Astrocyte (in vitro differentiated cells and primary cell): ENCODE results near the gene PCDH12. TPM values are rescaled to one million over a fixed set of nuclear protein-coding genes. Genes with fewer than 3 reads are reported as not detected.
"Not testable (repeated sequence)": the region's sequence is repeated elsewhere in the genome, so short reads cannot be mapped to it uniquely, and the experiment has no call there.

Source experiments
- DNase-seq: peaks from one replicate; pipeline ENCODE4 v3.0.0-alpha.2; 2010; ENCODE audit warnings: low read depth
- FAIRE-seq: peaks from 2 replicates; lab custom pipeline; 2011; peaks lifted over from hg19 to GRCh38; lab: Jason Lieb, UNC
- H2AFZ ChIP-seq: 2 replicates; pipeline ENCODE4 v1.6.0; 2012; ENCODE audit warnings: low read depth, low read length, inconsistent platforms
- H3K27ac ChIP-seq: 2 replicates; pipeline ENCODE4 v1.5.1; 2011; ENCODE audit warnings: low read depth, low read length, inconsistent platforms
- H3K27me3 ChIP-seq: 2 replicates; pipeline ENCODE4 v1.6.0; 2011; ENCODE audit warnings: low read length, inconsistent platforms; ENCODE audit not compliant: insufficient read depth
- H3K36me3 ChIP-seq: 2 replicates; pipeline ENCODE4 v1.5.1; 2011; ENCODE audit warnings: low read length, inconsistent platforms; ENCODE audit not compliant: insufficient read depth
- H3K4me1 ChIP-seq: 2 replicates; pipeline ENCODE4 v1.5.1; 2011; ENCODE audit warnings: low read length, inconsistent platforms; ENCODE audit not compliant: insufficient read depth
- H3K4me2 ChIP-seq: 2 replicates; pipeline ENCODE4 v1.6.0; 2012; ENCODE audit warnings: low read length, inconsistent platforms
- H3K4me3 ChIP-seq: 2 replicates; pipeline ENCODE4 v1.5.1; 2011; ENCODE audit warnings: low read depth, mild to moderate bottlenecking, low read length, inconsistent platforms; ENCODE audit not compliant: insufficient read depth
- H3K79me2 ChIP-seq: 2 replicates; pipeline ENCODE4 v1.6.0; 2012; ENCODE audit warnings: mild to moderate bottlenecking, low read length, inconsistent platforms; ENCODE audit not compliant: insufficient read depth
- H3K9ac ChIP-seq: 2 replicates; pipeline ENCODE4 v1.6.0; 2012; ENCODE audit warnings: mild to moderate bottlenecking, low read length, inconsistent platforms
- H3K9me3 ChIP-seq: 2 replicates; pipeline ENCODE4 v1.5.1; 2012; ENCODE audit warnings: low read depth, mild to moderate bottlenecking, low read length, inconsistent platforms; ENCODE audit not compliant: insufficient read depth
- H4K20me1 ChIP-seq: 2 replicates; pipeline ENCODE4 v1.6.0; 2012; ENCODE audit warnings: low read length, inconsistent platforms; ENCODE audit not compliant: insufficient read depth
- H3K27ac Mint-ChIP-seq: one replicate; pipeline ENCODE4 v1.8.0; 2021; ENCODE audit warnings: mild to moderate bottlenecking, mixed read lengths; ENCODE audit not compliant: unreplicated experiment
- H3K27me3 Mint-ChIP-seq: one replicate; pipeline ENCODE4 v1.8.0; 2021; ENCODE audit warnings: low read depth, mixed read lengths; ENCODE audit not compliant: unreplicated experiment
- H3K36me3 Mint-ChIP-seq: one replicate; pipeline ENCODE4 v1.8.0; 2021; ENCODE audit warnings: low read depth, mixed read lengths; ENCODE audit not compliant: unreplicated experiment
- H3K4me1 Mint-ChIP-seq: one replicate; pipeline ENCODE4 v1.8.0; 2021; ENCODE audit warnings: low read depth, mixed read lengths; ENCODE audit not compliant: unreplicated experiment
- H3K4me3 Mint-ChIP-seq: one replicate; pipeline ENCODE4 v1.8.0; 2021; ENCODE audit warnings: mild to moderate bottlenecking, moderate library complexity, mixed read lengths; ENCODE audit not compliant: unreplicated experiment
- H3K9me3 Mint-ChIP-seq: one replicate; pipeline ENCODE4 v1.8.0; 2021; ENCODE audit warnings: mild to moderate bottlenecking, mixed read lengths; ENCODE audit not compliant: unreplicated experiment
- CTCF ChIP-seq: IDR thresholded peaks from 2 replicates; pipeline ENCODE4 v1.5.1; 2011; ENCODE audit warnings: low read depth, mild to moderate bottlenecking, inconsistent platforms, low read length, moderate library complexity; ENCODE audit not compliant: insufficient read depth
- EZH2 ChIP-seq: IDR thresholded peaks from 2 replicates; pipeline ENCODE4 v1.6.1; 2012; ENCODE audit warnings: mild to moderate bottlenecking, low read length, inconsistent platforms; ENCODE audit not compliant: insufficient read depth
- total RNA-seq: library from RNA; stranded (reverse); gene quantifications from 2 replicates; pipeline ENCODE4 v1.2.1, GENCODE V29; 2021

Gene PCDH12
- total RNA-seq, 1 donor from 2014 or later = 0.02 TPM

GRCh38 chr5:141928051-141928450 is 30.0 kb downstream of the PCDH12 start:
- H2AFZ ChIP-seq = no peak overlapping the region
- DNase-seq = no peak
- H3K36me3 Mint-ChIP-seq = peaks cover 20% of the 10 kb centered on the region
- H3K4me3 ChIP-seq = no peak overlapping the region
- H3K79me2 ChIP-seq = peaks cover 20% of the 10 kb centered on the region
- no peak overlapping the region for H3K9ac ChIP-seq
- no peaks in the 10 kb centered on the region for H3K9me3 ChIP-seq
- no peaks in the 10 kb centered on the region for H3K9me3 Mint-ChIP-seq
- H3K27ac ChIP-seq = no peak overlapping the region
- peaks cover 4% of the 10 kb centered on the region for H3K4me1 ChIP-seq
- peaks cover 40% of the 10 kb centered on the region for H3K36me3 ChIP-seq
- H3K4me2 ChIP-seq = no peak overlapping the region
- peaks cover 3% of the 10 kb centered on the region for H3K4me1 Mint-ChIP-seq
- H3K27me3 Mint-ChIP-seq = no peaks in the 10 kb centered on the region
- no peak for TF ChIP-seq CTCF
- no peak for TF ChIP-seq EZH2
- H4K20me1 ChIP-seq = peaks cover 27% of the 10 kb centered on the region
- no peak for FAIRE-seq
- H3K4me3 Mint-ChIP-seq = no peak overlapping the region
- no peaks in the 10 kb centered on the region for H3K27me3 ChIP-seq
- no peak overlapping the region for H3K27ac Mint-ChIP-seq

GRCh38 chr5:141926434-141926833 is 31.6 kb downstream of the PCDH12 start:
- no peak overlapping the region for H2AFZ ChIP-seq
- Mint-ChIP-seq H3K27ac (no peak overlapping the region), H3K4me1 (peaks cover 3% of the 10 kb centered on the region), H3K9me3 (no peaks in the 10 kb centered on the region), H3K4me3 (no peak overlapping the region), H3K36me3 (peaks cover 15% of the 10 kb centered on the region), H3K27me3 (no peaks in the 10 kb centered on the region)
- peaks cover 21% of the 10 kb centered on the region for H3K79me2 ChIP-seq
- no peak overlapping the region for H3K4me2 ChIP-seq
- H3K27me3 ChIP-seq = no peaks in the 10 kb centered on the region
- H3K27ac ChIP-seq = no peak overlapping the region
- no peaks in the 10 kb centered on the region for H3K9me3 ChIP-seq
- no peak overlapping the region for H3K9ac ChIP-seq
- H3K36me3 ChIP-seq = peaks cover 37% of the 10 kb centered on the region
- TF ChIP-seq CTCF (no peak), EZH2 (no peak)
- FAIRE-seq (no peak), DNase-seq (no peak)
- H4K20me1 ChIP-seq = peaks cover 27% of the 10 kb centered on the region
- no peak overlapping the region for H3K4me3 ChIP-seq
- peaks cover 6% of the 10 kb centered on the region for H3K4me1 ChIP-seq

- peaks cover 21% of the 10 kb centered on the region for H3K36me3 ChIP-seq
- H4K20me1 ChIP-seq = peaks cover 15% of the 10 kb centered on the region
- Mint-ChIP-seq H3K27me3 (no peaks in the 10 kb centered on the region), H3K9me3 (no peaks in the 10 kb centered on the region), H3K36me3 (peaks cover 9% of the 10 kb centered on the region), H3K27ac (peak within 1 kb of the TSS; percentile 96), H3K4me1 (peaks cover 3% of the 10 kb centered on the region), H3K4me3 (peak within 1 kb of the TSS; percentile 86)
- peak within 1 kb of the TSS; percentile 76 for H3K4me3 ChIP-seq
- H3K27me3 ChIP-seq = no peaks in the 10 kb centered on the region
- peak; percentile 88 for DNase-seq
- H2AFZ ChIP-seq = peak within 1 kb of the TSS; percentile 93
- peak within 1 kb of the TSS; percentile 93 for H3K9ac ChIP-seq
- peaks cover 21% of the 10 kb centered on the region for H3K79me2 ChIP-seq
- TF ChIP-seq CTCF (no peak), EZH2 (no peak)
- H3K9me3 ChIP-seq = no peaks in the 10 kb centered on the region
- peaks cover 6% of the 10 kb centered on the region for H3K4me1 ChIP-seq
- FAIRE-seq = peak; percentile 41
- peak within 1 kb of the TSS; percentile 95 for H3K27ac ChIP-seq
- peak within 1 kb of the TSS; percentile 98 for H3K4me2 ChIP-seq
These were observed 34.3 kb downstream of the PCDH12 start, which contains the start of gene DELE1 for GRCh38 chr5:141923448-141924313. Gene DELE1, plus strand, starts transcription at chr5:141923871. Its CDS starts 71 bp downstream, at chr5:141923942.

GRCh38 chr5:141922827-141923447 is 35.1 kb downstream of the PCDH12 start:
- not testable (repeated sequence) for H3K27me3 ChIP-seq, H3K9me3 Mint-ChIP-seq, H3K4me1 ChIP-seq, H3K27me3 Mint-ChIP-seq, DNase-seq, H3K4me1 Mint-ChIP-seq, H3K36me3 Mint-ChIP-seq, H3K9me3 ChIP-seq, FAIRE-seq
- peak overlapping the region; percentile 93 for H2AFZ ChIP-seq
- H3K36me3 ChIP-seq = peaks cover 16% of the 10 kb centered on the region
- peak overlapping the region; percentile 98 for H3K4me2 ChIP-seq
- peak overlapping the region; percentile 95 for H3K27ac ChIP-seq
- peak overlapping the region; percentile 96 for H3K27ac Mint-ChIP-seq
- peak overlapping the region; percentile 93 for H3K9ac ChIP-seq
- H4K20me1 ChIP-seq = peaks cover 13% of the 10 kb centered on the region
- peak overlapping the region; percentile 76 for H3K4me3 ChIP-seq
- H3K79me2 ChIP-seq = peaks cover 21% of the 10 kb centered on the region
- H3K4me3 Mint-ChIP-seq = peak overlapping the region; percentile 86
